ENCODE data around the gene ADAP2.
"Not testable (repeated sequence)": the region's sequence is repeated elsewhere in the genome, so short reads cannot be mapped to it uniquely, and the experiment has no call there.

ADAP2 gene

DNA sequence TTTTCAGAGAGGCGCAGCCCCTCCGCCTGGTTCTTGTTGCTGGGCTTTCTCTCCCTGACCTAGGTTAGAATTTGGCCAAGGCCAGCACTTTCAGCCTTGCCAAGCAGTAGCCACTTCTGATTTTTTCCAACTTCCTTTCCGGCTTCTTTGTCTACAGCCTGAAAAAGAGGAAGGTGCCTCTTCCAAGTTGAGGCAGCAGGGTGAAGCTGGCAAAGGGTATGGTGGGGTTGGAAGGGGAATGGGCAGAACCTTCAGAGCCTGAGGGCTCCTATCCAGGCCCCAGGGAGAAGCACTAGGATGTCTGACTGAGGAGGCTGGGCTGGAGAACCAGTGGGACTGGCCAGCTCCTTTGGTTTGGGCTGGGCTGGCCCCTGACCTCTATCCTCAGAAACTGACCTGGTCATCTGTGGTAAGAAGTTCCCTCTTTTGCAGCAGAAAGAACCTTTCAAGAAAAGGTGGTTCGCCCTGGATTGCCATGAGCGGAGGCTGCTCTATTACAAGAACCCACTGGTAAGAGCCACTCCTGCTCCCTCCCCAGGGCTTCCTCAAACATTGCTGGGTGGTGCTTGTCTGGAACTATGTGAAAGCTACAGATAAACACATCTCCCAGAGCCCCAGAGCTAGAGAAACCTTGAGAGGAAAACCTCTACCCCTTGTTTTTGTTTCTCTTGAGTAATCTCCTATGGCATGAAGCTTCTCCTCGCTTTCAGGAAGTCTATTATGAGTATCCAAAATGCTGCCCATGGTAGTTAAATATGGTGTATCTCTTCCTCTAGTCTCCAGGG, 32.5 kb downstream of the ADAP2 start:
- Histone ChIP-seq H3K36me3 (ENCODE audit: insufficient read depth, low read length) (no peaks in the 10 kb centered on the region), H3K79me2 (ENCODE audit: control insufficient read depth, insufficient read depth, low read length, unreplicated experiment) (no peaks in the 10 kb centered on the region), H3K27me3 (ENCODE audit: insufficient read depth, low read length) (no peaks in the 10 kb centered on the region), H3K4me1 (ENCODE audit: control insufficient read depth, insufficient read depth, low read length, unreplicated experiment) (peaks cover 12% of the 10 kb centered on the region), H3K4me3 (ENCODE audit: low read depth, low read length) (no peak overlapping the region), H3K27ac (ENCODE audit: low read depth, low read length) (no peak overlapping the region), H2AFZ (ENCODE audit: low read length, unreplicated experiment) (no peak overlapping the region)

DNA sequence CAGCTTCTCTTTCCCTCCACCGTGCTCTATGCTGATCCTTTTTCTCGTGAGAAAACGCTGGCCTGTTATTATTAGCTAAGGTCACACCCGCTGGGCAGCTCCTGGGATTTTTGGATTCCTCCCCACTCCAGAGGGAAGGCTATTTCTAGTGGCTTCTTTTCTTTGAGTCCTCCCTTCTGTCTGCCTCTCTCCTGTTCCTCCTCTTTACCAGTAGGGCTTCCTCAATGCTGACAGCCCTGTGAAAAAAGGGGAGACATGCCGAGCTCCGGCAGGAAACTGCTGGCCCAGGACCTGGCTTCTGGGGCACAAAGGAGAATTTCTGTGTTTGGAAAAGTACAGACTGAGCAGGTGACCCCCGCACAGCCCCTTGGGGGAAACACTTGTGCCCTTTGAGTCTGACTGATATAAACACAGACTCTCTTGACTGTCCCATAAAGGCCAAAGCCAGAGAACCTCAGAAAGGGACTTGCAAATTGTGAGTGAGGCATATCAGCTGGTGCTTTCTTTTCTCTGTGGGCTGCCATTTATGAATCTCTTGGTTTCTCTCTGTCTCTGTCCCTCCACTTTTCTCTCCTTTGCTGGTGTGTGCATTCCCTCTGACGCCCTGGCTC, 35.1 kb downstream of the ADAP2 start:
- no peaks in the 10 kb centered on the region for H3K79me2 ChIP-seq (ENCODE audit: control insufficient read depth, insufficient read depth, low read length, unreplicated experiment)
- no peaks in the 10 kb centered on the region for H3K36me3 ChIP-seq (ENCODE audit: insufficient read depth, low read length)
- no peak overlapping the region for H3K27ac ChIP-seq (ENCODE audit: low read depth, low read length)
- H3K4me3 ChIP-seq (ENCODE audit: low read depth, low read length) = no peak overlapping the region
- H3K27me3 ChIP-seq (ENCODE audit: insufficient read depth, low read length) = no peaks in the 10 kb centered on the region
- peaks cover 6% of the 10 kb centered on the region for H3K4me1 ChIP-seq (ENCODE audit: control insufficient read depth, insufficient read depth, low read length, unreplicated experiment)
- H2AFZ ChIP-seq (ENCODE audit: low read length, unreplicated experiment) = peak overlapping the region; percentile 85

DNA sequence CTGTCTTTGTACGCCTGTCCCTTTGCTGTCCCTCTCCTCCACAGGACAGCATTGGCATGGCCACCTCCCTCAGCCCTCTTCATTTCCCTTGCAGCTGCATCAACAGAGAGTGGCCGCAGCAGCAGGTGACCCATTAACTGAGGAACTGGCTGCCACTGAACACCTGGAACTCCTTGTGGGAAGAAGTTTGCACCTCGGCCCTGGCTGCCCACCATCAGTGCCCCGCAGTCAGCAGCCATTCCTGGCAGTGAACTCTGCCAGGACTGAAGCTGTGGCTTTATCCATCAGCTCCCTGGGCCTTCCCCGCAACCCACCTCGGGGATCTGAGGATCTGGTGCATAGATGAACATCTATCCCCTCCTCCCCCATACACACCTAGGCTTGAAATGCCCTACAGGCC, 36.0 kb downstream of the ADAP2 start:
- Histone ChIP-seq H3K4me1 (ENCODE audit: control insufficient read depth, insufficient read depth, low read length, unreplicated experiment) (peaks cover 9% of the 10 kb centered on the region), H3K36me3 (ENCODE audit: insufficient read depth, low read length) (no peaks in the 10 kb centered on the region), H2AFZ (ENCODE audit: low read length, unreplicated experiment) (no peak overlapping the region), H3K27me3 (ENCODE audit: insufficient read depth, low read length) (no peaks in the 10 kb centered on the region), H3K4me3 (ENCODE audit: low read depth, low read length) (no peak overlapping the region), H3K27ac (ENCODE audit: low read depth, low read length) (no peak overlapping the region), H3K79me2 (ENCODE audit: control insufficient read depth, insufficient read depth, low read length, unreplicated experiment) (no peaks in the 10 kb centered on the region)

DNA sequence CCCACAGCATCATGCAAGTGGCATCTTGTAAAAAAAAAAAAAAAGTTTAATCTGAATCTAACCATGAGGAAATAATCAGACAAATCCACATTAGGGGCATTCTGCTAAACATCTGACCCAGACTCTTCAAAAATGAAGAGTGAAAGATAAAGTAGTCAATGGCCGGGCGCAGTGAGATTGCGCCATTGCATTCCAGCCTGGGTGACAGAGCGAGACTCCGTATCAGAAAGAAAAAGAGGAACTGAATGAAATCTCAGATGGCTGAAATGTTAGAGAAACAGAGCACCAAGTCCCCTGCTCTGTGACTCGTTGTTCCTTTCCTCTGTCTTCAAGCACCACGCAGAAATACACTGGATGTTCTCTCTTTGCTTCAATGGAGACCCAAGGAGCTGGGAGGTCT, 36.4 kb downstream of the ADAP2 start:
- Histone ChIP-seq H3K4me1 (ENCODE audit: control insufficient read depth, insufficient read depth, low read length, unreplicated experiment) (peaks cover 9% of the 10 kb centered on the region), H3K27me3 (ENCODE audit: insufficient read depth, low read length) (no peaks in the 10 kb centered on the region), H2AFZ (ENCODE audit: low read length, unreplicated experiment) (no peak overlapping the region), H3K4me3 (ENCODE audit: low read depth, low read length) (no peak overlapping the region), H3K27ac (ENCODE audit: low read depth, low read length) (no peak overlapping the region), H3K36me3 (ENCODE audit: insufficient read depth, low read length) (no peaks in the 10 kb centered on the region), H3K79me2 (ENCODE audit: control insufficient read depth, insufficient read depth, low read length, unreplicated experiment) (no peaks in the 10 kb centered on the region)

DNA sequence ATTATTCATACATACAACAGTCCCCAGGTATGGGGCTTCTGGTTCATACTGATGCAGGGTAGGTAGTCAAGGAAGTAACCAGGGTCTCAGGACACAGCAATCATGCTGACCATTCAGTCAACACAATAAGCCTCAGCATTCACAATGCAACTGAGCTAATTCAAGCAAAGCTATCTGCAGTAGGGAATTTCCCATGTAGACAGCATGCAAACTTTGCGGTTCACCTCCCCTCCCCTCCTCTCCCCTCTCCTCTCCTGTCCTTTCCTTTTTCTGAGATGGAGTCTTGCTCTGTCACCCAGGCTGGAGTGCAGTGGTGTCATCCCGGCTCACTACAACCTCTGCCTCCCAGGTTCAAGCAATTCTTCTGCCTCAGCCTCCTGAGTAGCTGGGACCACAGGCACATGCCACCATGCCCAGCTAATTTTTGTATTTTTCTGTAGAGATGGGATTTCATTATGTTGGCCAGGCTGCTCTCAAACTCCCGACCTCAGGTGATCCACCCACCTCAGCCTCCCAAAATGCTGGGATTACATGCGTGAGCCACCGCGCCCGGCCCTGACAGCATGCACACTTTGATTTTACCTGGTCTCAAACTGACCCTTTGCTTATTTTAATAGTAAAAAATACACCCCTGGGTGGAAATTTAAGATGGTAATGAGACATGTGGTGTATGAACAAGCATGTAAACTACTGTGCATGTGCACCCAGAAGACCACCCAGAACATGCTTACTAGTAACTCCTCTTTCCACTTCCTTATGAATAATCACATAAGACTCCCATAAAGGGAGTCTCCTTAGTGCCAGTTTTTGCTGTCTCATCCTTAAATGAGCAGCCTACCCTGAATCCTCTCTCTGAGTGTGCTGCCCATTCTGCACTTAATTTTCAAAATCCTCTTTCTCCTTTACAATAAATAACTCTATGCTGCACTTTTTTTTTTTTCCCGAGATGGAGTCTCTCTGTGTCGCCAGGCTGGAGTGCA, 39.8 kb downstream of the ADAP2 start:
- Histone ChIP-seq H2AFZ (ENCODE audit: low read length, unreplicated experiment) (no peak overlapping the region), H3K36me3 (ENCODE audit: insufficient read depth, low read length) (no peaks in the 10 kb centered on the region), H3K79me2 (ENCODE audit: control insufficient read depth, insufficient read depth, low read length, unreplicated experiment) (no peaks in the 10 kb centered on the region), H3K4me1 (ENCODE audit: control insufficient read depth, insufficient read depth, low read length, unreplicated experiment) (peaks cover 9% of the 10 kb centered on the region), H3K4me3 (ENCODE audit: low read depth, low read length) (no peak overlapping the region), H3K27ac (ENCODE audit: low read depth, low read length) (no peak overlapping the region), H3K27me3 (ENCODE audit: insufficient read depth, low read length) (no peaks in the 10 kb centered on the region)

DNA sequence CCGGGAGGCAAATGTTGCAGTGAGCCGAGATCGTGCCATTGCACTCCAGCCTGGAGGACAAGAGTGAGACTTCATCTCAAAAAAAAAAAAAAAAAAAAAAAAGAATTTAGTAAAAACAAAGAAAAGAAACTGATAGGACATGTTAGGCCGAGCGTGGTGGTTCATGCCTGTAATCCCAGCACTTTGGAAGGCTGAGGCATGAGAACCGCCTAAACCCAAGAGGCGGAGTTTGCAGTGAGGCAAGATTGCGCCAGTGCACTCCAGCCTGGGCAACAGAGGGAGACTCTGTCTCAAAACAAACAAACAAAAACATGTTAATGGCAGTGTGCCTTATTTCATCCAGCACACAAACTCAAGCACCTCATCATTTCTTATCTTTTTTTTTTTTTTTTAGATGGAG, 42.6 kb downstream of the ADAP2 start:
- H3K4me3 ChIP-seq (ENCODE audit: low read depth, low read length); H3K4me1 ChIP-seq (ENCODE audit: control insufficient read depth, insufficient read depth, low read length, unreplicated experiment); H3K27ac ChIP-seq (ENCODE audit: low read depth, low read length); H2AFZ ChIP-seq (ENCODE audit: low read length, unreplicated experiment); H3K27me3 ChIP-seq (ENCODE audit: insufficient read depth, low read length); H3K79me2 ChIP-seq (ENCODE audit: control insufficient read depth, insufficient read depth, low read length, unreplicated experiment); H3K36me3 ChIP-seq (ENCODE audit: insufficient read depth, low read length): not testable (repeated sequence)

DNA sequence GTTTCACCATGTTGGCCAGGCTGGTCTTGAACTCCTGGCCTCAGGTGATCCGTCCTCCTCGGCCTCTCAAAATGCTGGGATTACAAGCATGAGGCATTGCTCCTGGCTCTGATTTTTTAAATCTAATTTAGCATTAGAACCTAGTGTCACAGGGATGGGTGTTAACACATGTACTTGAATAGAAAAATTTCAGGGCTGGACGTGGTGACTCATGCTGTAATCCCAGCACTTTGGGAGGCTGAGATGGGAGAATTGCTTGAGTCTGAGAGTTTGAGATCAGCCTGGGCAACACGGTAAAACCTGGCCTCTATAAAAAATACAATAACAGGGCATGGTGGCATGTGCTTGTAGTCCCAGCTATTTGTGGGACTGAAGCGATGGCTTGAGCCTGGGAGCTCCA, 43.1 kb downstream of the ADAP2 start:
- Histone ChIP-seq H3K36me3 (ENCODE audit: insufficient read depth, low read length) (no peaks in the 10 kb centered on the region), H3K4me1 (ENCODE audit: control insufficient read depth, insufficient read depth, low read length, unreplicated experiment) (peaks cover 5% of the 10 kb centered on the region), H3K27me3 (ENCODE audit: insufficient read depth, low read length) (no peaks in the 10 kb centered on the region), H2AFZ (ENCODE audit: low read length, unreplicated experiment) (no peak overlapping the region), H3K27ac (ENCODE audit: low read depth, low read length) (no peak overlapping the region), H3K79me2 (ENCODE audit: control insufficient read depth, insufficient read depth, low read length, unreplicated experiment) (no peaks in the 10 kb centered on the region), H3K4me3 (ENCODE audit: low read depth, low read length) (no peak overlapping the region)

DNA sequence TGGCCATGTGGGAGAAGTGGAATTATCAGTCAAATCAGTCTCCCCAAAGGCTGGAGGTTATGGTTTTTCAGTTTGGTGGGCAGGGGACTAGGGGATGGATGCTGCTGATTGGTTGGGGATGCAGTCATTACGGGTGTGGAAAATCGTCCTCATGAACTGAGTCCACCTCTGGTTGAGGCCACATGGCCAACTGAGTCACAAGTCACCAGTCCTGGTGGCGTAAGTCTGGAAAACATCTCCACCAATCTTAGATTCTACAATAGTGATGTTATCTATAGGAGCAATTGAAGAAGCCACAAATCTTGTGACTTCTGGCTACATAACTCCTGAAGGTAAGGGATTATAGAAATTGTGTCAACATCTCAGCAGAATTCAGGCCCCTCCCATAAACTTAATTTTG, 43.9 kb downstream of the ADAP2 start:
- no peak overlapping the region for H3K27ac ChIP-seq (ENCODE audit: low read depth, low read length)
- H3K4me3 ChIP-seq (ENCODE audit: low read depth, low read length) = no peak overlapping the region
- no peaks in the 10 kb centered on the region for H3K36me3 ChIP-seq (ENCODE audit: insufficient read depth, low read length)
- peaks cover 5% of the 10 kb centered on the region for H3K4me1 ChIP-seq (ENCODE audit: control insufficient read depth, insufficient read depth, low read length, unreplicated experiment)
- no peaks in the 10 kb centered on the region for H3K27me3 ChIP-seq (ENCODE audit: insufficient read depth, low read length)
- no peaks in the 10 kb centered on the region for H3K79me2 ChIP-seq (ENCODE audit: control insufficient read depth, insufficient read depth, low read length, unreplicated experiment)
- H2AFZ ChIP-seq (ENCODE audit: low read length, unreplicated experiment) = no peak overlapping the region

DNA sequence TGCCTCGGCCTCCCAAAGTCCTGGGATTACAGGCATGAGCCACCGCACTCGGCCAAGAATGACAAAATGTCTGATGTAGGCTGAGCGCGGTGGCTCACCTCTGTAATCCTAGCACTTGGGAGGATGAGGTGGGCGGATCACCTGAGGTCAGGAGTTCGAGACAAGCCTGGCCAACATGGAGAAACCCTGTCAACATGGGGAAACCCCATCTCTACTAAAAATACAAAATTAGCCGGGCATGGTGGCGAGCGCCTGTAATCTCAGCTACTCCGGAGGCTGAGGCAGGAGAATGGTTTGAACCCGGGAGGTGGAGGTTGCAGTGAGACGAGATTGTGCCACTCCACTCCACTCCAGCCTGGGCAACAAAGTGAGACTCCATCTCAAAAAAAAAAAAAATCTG, 46.2 kb downstream of the ADAP2 start:
- peaks cover 14% of the 10 kb centered on the region for H3K79me2 ChIP-seq (ENCODE audit: control insufficient read depth, insufficient read depth, low read length, unreplicated experiment)
- not testable (repeated sequence) for H3K27ac ChIP-seq (ENCODE audit: low read depth, low read length); H2AFZ ChIP-seq (ENCODE audit: low read length, unreplicated experiment); H3K4me3 ChIP-seq (ENCODE audit: low read depth, low read length); H3K36me3 ChIP-seq (ENCODE audit: insufficient read depth, low read length); H3K27me3 ChIP-seq (ENCODE audit: insufficient read depth, low read length); H3K4me1 ChIP-seq (ENCODE audit: control insufficient read depth, insufficient read depth, low read length, unreplicated experiment)

DNA sequence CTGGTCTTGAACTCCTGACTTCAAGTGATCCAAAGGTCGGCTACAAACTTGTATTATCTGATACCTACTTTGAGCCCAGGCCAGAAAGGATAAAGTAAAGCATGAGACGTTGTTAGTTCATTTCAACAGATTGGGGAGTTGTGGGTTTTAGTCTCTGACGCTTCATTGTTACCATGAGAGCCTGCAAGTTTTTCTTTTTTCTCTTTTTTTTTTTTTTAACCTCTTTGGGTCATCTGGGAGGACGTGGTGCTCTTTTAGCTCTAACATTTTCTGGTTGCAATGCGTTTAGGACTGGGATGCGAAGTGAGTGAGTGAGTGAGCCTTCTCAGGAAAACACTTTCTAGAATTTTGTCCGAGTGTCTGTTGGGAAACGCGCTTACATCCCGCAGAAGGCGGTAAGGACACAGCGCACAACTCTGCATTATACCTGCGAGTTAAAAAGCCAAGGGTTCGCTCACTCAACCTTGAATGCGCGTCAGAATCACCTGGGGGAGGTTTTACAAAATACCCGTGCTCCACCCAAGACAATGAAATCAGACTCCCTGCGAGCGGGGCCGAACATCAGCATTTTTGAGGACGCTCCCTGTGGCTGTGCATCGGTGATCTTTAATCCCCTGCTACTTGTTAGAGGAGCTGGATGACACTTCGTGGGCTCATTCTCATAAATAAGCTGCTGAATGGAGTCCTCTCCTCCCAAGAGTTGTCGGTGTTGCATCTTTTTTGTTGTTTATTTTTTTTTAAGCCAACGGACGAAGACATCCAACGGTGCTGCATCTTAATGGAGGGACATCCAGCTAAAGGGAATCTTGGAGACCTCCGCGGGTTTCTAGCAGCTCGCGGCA, 48.5 kb downstream of the ADAP2 start:
- H2AFZ ChIP-seq (ENCODE audit: low read length, unreplicated experiment) = peak overlapping the region; percentile 99
- peak overlapping the region; percentile 77 for H3K27ac ChIP-seq (ENCODE audit: low read depth, low read length)
- peaks cover 25% of the 10 kb centered on the region for H3K79me2 ChIP-seq (ENCODE audit: control insufficient read depth, insufficient read depth, low read length, unreplicated experiment)
- peaks cover 7% of the 10 kb centered on the region for H3K36me3 ChIP-seq (ENCODE audit: insufficient read depth, low read length)
- H3K27me3 ChIP-seq (ENCODE audit: insufficient read depth, low read length) = no peaks in the 10 kb centered on the region
- H3K4me1 ChIP-seq (ENCODE audit: control insufficient read depth, insufficient read depth, low read length, unreplicated experiment) = peaks cover 9% of the 10 kb centered on the region
- H3K4me3 ChIP-seq (ENCODE audit: low read depth, low read length) = peak overlapping the region; percentile 85
